ENCODE data around the gene STX17. TPM values are rescaled to one million over a fixed set of nuclear protein-coding genes. Genes with fewer than 3 reads are reported as not detected.

STX17 gene
- total and polyA plus RNA-seq, 2 of the 13 experiments (the other 11 are each of a cell fraction or from before 2014, with no cell fraction given) = 8.3 to 25.7 TPM

DNA sequence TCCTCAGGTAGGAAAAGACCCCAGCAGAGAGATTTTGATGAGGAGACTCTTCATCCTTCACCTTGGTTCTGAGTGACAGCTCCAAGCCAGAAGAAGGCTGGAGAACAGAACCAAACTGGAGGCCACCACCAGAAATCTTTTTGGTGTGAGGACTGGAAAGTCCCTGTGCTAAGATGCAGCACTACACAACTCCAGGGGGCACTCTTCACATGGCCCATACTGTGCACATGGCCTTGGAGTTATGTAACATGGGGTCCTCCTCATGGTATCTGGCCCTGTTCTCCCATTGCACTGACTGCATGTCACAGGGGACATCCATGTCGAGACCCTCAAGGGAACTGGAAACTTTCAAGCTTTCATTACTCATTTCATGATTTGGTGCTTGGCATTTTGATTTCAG lies 17.3 kb upstream of the STX17 start:
- ChIA-PET CTCF (ENCODE audit: low intra/inter-chr PET ratio, low total read pairs) (no interaction called here), POLR2A (no interaction called here)
- no peaks in the 10 kb centered on the region for H3K9me3 ChIP-seq (ENCODE audit: low read length)
- FAIRE-seq (no peak), ATAC-seq (no peak), DNase-seq (ENCODE audit: low spot score) (no peak)
- WGBS (ENCODE audit: low lambda C conversion rate) = 100% methylated on average over 1 of the region's 1 CpG
- H3K4me2 ChIP-seq (ENCODE audit: low read depth, low read length) = no peak overlapping the region
- no peaks in the 10 kb centered on the region for H3K27me3 ChIP-seq (ENCODE audit: control insufficient read depth in 1 of 2, insufficient read depth in 2 of 2, low read length in 2 of 2)
- BruUV-seq (replicated peaks) = no TSS peak
- no peak overlapping the region for H3K9ac ChIP-seq (ENCODE audit: insufficient read depth, low read depth, low read length)
- TF ChIP-seq CAMTA2 (CRISPR knock-in tag; IDR thresholded peaks at IDR 0.05; ENCODE audit: borderline replicate concordance) = no peak
- no peaks in the 10 kb centered on the region for H3K36me3 ChIP-seq (replicated peaks in 1 of 2; ENCODE audit: control insufficient read depth in 1 of 2, insufficient read depth in 2 of 2, low read length in 2 of 2)
- no peaks in the 10 kb centered on the region for H4K20me1 ChIP-seq (ENCODE audit: insufficient read depth, low read length)
- no peak overlapping the region for H3K27ac ChIP-seq (ENCODE audit: extremely low read length, insufficient read depth, low read length)
- intact Hi-C loops (cut with micrococcal nuclease; ENCODE audit: unreplicated experiment) = no loop called here
- in situ Hi-C loops (cut with HindIII; ENCODE audit: extremely low pct_ligation_motif_present, low pct_unique_long_range_greater_than_20kb) = no loop called here
- H3K4me3 ChIP-seq (replicated peaks in 1 of 3; ENCODE audit: insufficient read depth in 1 of 3, low read depth in 2 of 3, low read length in 3 of 3) = no peak overlapping the region
- no peaks in the 10 kb centered on the region for H3K79me2 ChIP-seq (ENCODE audit: insufficient read depth, low read length)
- no peaks in the 10 kb centered on the region for H3K4me1 ChIP-seq (ENCODE audit: insufficient read depth, low read length)
- no peak overlapping the region for H2AFZ ChIP-seq (ENCODE audit: low read length)

GRCh38 chr9:99894826-99895225 lies 11.6 kb upstream of the STX17 start:
- no peak overlapping the region for H3K27ac ChIP-seq (ENCODE audit: extremely low read length, insufficient read depth, low read length)
- H2AFZ ChIP-seq (ENCODE audit: low read length) = no peak overlapping the region
- no peak overlapping the region for H3K4me3 ChIP-seq (replicated peaks in 1 of 3; ENCODE audit: insufficient read depth in 1 of 3, low read depth in 2 of 3, low read length in 3 of 3)
- no peaks in the 10 kb centered on the region for H3K79me2 ChIP-seq (ENCODE audit: insufficient read depth, low read length)
- H3K4me2 ChIP-seq (ENCODE audit: low read depth, low read length) = no peak overlapping the region
- no peaks in the 10 kb centered on the region for H3K36me3 ChIP-seq (replicated peaks in 1 of 2; ENCODE audit: control insufficient read depth in 1 of 2, insufficient read depth in 2 of 2, low read length in 2 of 2)
- no peak for DNase-seq (ENCODE audit: low spot score)
- in situ Hi-C loops (cut with HindIII; ENCODE audit: extremely low pct_ligation_motif_present, low pct_unique_long_range_greater_than_20kb) = no loop called here
- CTCF ChIA-PET (ENCODE audit: low intra/inter-chr PET ratio, low total read pairs) = no interaction called here
- H4K20me1 ChIP-seq (ENCODE audit: insufficient read depth, low read length) = no peaks in the 10 kb centered on the region
- no peak for ATAC-seq
- 0 out of 5 replicates have a peak, but pooled peaks cover 0 to 3% of the 10 kb centered on the region in 2 experiments for H3K27me3 ChIP-seq (ENCODE audit: control insufficient read depth in 1 of 2, insufficient read depth in 2 of 2, low read length in 2 of 2)
- no peak for FAIRE-seq
- 15% methylated on average over 2 of the region's 2 CpGs for WGBS (ENCODE audit: low lambda C conversion rate)
- no TSS peak for BruUV-seq (replicated peaks)
- intact Hi-C loops (cut with micrococcal nuclease; ENCODE audit: unreplicated experiment) = no loop called here
- POLR2A ChIA-PET = no interaction called here
- no peaks in the 10 kb centered on the region for H3K4me1 ChIP-seq (ENCODE audit: insufficient read depth, low read length)
- H3K9ac ChIP-seq (ENCODE audit: insufficient read depth, low read depth, low read length) = no peak overlapping the region
- TF ChIP-seq SKIL (CRISPR knock-in tag; IDR thresholded peaks at IDR 0.05; ENCODE audit: borderline replicate concordance) (no peak), ZNF83 (CRISPR knock-in tag; IDR thresholded peaks at IDR 0.05; ENCODE audit: borderline replicate concordance) (no peak), ZNF614 (CRISPR knock-in tag; IDR thresholded peaks at IDR 0.05; ENCODE audit: borderline replicate concordance) (no peak), SMAD3 (CRISPR knock-in tag; IDR thresholded peaks at IDR 0.05) (no peak), KAT7 (CRISPR knock-in tag; IDR thresholded peaks at IDR 0.05; ENCODE audit: borderline replicate concordance) (no peak), SYNCRIP (IDR thresholded peaks at IDR 0.05; ENCODE audit: insufficient read depth, low read depth, low read length) (no peak)
- TF ChIP-seq, protein P1, sequence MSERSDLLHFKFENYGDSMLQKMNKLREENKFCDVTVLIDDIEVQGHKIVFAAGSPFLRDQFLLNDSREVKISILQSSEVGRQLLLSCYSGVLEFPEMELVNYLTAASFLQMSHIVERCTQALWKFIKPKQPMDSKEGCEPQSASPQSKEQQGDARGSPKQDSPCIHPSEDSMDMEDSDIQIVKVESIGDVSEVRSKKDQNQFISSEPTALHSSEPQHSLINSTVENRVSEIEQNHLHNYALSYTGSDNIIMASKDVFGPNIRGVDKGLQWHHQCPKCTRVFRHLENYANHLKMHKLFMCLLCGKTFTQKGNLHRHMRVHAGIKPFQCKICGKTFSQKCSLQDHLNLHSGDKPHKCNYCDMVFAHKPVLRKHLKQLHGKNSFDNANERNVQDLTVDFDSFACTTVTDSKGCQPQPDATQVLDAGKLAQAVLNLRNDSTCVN (CRISPR knock-in tag; IDR thresholded peaks at IDR 0.05; ENCODE audit: borderline replicate concordance) = no peak
- no peaks in the 10 kb centered on the region for H3K9me3 ChIP-seq (ENCODE audit: low read length)

Data from HepG2 (cell line).